RWPE2 (cell line): ENCODE measurements around the gene PDP2.
A peak's percentile ranks its signal among the peaks of the same experiment; 100 is the strongest.

ENCODE experiments used
- ATAC-seq: fragments of 200-7000 bp; cut with Tn5 transposase; 3 replicates; pipeline ENCODE4 v1.9.1; 2021; ENCODE audit warnings: low read depth
- DNase-seq: peaks from one replicate; pipeline ENCODE4 v3.0.0-alpha.2; 2020; ENCODE audit warnings: low spot score
- H3K27ac ChIP-seq: fragments of 450-650 bp; 2 replicates; pipeline ENCODE4 v1.5.1; 2017; ENCODE audit warnings: mild to moderate bottlenecking; ENCODE audit not compliant: poor library complexity, severe bottlenecking
- H3K27me3 ChIP-seq: fragments of 250-450 bp; sonication (Bioruptor Pico); 2 replicates; pipeline ENCODE4 v1.5.1; 2021; ENCODE audit warnings: mild to moderate bottlenecking, moderate library complexity; ENCODE audit not compliant: insufficient read depth, poor library complexity, severe bottlenecking
- H3K36me3 ChIP-seq: fragments of 250-450 bp; sonication (Bioruptor Pico); 2 replicates; pipeline ENCODE4 v1.5.1; 2020; ENCODE audit warnings: low read depth, mild to moderate bottlenecking, moderate library complexity
- H3K4me1 ChIP-seq: fragments of 250-450 bp; sonication (Bioruptor Pico); 2 replicates; pipeline ENCODE4 v1.5.1; 2021; ENCODE audit warnings: mild to moderate bottlenecking, moderate library complexity; ENCODE audit not compliant: insufficient read depth, poor library complexity, severe bottlenecking
- H3K4me3 ChIP-seq: fragments of 250-450 bp; sonication (Bioruptor Pico); 2 replicates; pipeline ENCODE4 v1.5.1; 2021; ENCODE audit warnings: mild to moderate bottlenecking, moderate library complexity; ENCODE audit not compliant: severe bottlenecking
- H3K9me3 ChIP-seq: fragments of 250-450 bp; sonication (Bioruptor Pico); 2 replicates; pipeline ENCODE4 v1.5.1; 2021; ENCODE audit warnings: mild to moderate bottlenecking, moderate library complexity; ENCODE audit not compliant: severe bottlenecking
- TF ChIP-seq, protein P1 (sequence below): fragments of 450-650 bp; IDR thresholded peaks from one replicate; pipeline ENCODE4 v1.5.1; 2017; ENCODE audit warnings: mild to moderate bottlenecking, moderate library complexity; ENCODE audit not compliant: poor library complexity, severe bottlenecking

PDP2 gene

DNA sequence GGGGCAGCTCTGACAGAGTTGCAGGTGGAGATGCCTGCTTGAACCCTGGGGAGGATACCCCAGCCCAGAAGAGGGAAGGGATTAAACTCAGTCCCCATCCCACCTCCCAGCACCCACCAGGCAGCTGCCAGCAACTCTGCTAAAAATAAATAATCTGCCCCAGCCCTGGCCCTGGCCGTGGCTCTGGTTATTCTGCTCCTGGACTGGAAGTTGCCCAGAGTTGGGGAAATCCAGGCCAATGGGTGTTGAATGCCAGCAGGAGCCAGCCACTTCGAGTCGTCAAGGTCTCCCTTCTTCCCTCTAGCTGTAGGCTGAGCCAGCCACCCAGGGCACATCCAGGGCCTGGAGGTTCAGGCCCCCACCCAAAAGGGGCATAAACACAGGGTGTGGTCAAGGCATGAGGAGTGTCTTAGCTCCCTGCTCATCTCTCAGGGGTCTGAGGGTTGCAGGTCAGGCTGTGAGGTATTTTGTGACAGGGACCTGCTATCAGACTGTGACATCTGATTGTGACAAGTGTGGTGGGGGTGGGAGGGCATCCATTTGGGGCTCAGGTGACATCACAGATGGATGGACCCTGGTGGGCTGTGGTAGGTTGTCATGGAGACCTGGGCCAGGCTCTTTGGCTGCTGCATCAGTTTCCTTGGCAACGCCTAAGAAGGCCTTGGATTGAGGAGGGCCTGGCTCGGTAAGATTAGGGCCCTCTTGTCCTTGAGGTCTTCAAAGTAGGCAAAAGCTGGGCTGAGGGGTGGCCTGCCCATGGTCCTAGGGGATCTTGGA, 46.0 kb downstream of the PDP2 start:
- H3K4me1 ChIP-seq = peaks cover 18% of the 10 kb centered on the region
- peaks cover 20% of the 10 kb centered on the region for H3K27me3 ChIP-seq
- no peak overlapping the region for H3K4me3 ChIP-seq
- TF ChIP-seq, protein P1, sequence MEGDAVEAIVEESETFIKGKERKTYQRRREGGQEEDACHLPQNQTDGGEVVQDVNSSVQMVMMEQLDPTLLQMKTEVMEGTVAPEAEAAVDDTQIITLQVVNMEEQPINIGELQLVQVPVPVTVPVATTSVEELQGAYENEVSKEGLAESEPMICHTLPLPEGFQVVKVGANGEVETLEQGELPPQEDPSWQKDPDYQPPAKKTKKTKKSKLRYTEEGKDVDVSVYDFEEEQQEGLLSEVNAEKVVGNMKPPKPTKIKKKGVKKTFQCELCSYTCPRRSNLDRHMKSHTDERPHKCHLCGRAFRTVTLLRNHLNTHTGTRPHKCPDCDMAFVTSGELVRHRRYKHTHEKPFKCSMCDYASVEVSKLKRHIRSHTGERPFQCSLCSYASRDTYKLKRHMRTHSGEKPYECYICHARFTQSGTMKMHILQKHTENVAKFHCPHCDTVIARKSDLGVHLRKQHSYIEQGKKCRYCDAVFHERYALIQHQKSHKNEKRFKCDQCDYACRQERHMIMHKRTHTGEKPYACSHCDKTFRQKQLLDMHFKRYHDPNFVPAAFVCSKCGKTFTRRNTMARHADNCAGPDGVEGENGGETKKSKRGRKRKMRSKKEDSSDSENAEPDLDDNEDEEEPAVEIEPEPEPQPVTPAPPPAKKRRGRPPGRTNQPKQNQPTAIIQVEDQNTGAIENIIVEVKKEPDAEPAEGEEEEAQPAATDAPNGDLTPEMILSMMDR = no peak
- H3K9me3 ChIP-seq = no peaks in the 10 kb centered on the region
- no peak for DNase-seq
- H3K36me3 ChIP-seq = no peaks in the 10 kb centered on the region
- H3K27ac ChIP-seq = no peak overlapping the region
- ATAC-seq = no peak

DNA sequence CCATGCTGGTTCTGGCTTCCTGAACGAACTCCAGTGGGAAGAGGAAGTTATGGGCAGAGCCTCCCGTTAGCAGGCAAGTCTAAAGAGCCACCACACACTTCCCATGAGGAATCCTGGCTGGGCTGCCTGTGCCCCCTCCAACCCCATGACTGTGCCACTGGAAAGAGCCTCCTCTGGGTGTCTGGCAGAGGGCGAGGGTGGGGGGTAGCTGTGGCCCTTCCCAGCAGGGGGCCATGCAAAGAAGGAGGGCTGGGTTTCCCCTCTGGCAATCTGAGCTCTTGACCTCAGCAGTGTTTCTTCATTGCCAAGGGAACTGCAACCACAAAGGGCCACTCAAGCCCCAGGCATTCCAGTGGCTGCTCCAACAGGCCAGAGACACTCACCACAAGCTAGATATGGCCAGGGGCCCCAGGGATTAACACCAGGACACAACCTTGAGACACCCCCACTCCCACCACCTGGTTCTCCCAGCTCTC, 46.7 kb downstream of the PDP2 start:
- peaks cover 20% of the 10 kb centered on the region for H3K27me3 ChIP-seq
- H3K9me3 ChIP-seq = no peaks in the 10 kb centered on the region
- ATAC-seq = peak; percentile 56
- H3K4me3 ChIP-seq = no peak overlapping the region
- no peak overlapping the region for H3K27ac ChIP-seq
- H3K36me3 ChIP-seq = 0 out of 2 replicates have a peak, but pooled peaks cover 5% of the 10 kb centered on the region
- no peak for DNase-seq
- peaks cover 18% of the 10 kb centered on the region for H3K4me1 ChIP-seq
- TF ChIP-seq, protein P1 = no peak

DNA sequence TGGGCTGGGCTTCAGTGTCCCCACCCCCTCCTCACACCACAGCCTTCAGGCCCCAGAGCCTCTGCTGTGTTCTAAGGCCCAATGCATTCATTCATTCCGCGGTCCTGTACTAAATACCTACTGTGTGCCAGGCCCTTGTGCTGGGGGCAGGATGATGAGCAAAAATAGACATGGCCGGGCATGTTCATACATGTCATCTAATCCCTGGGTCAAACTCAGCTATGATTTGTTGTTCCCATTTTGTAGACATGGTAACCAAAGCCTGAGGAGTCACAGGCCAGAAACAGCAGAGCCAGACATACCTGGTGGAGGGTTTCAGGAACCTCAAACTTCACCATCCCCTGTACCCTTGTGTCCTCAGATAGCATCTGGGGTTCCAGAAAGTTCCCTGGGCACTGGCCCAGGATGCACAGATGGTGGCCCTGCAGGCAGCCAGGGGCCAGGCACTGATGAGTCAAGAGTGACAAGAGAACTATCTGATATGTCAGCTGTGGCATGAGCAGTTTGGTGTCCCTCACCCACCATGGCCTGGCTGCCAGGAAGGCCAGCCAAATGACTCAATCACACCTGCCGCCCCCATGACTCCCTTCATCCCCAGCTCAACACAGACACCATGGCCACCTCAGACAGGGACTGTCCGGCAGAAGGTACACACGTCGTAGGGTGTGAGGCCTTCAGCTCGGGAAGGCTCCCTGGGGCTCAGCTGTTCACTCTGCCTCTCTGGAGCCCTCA, 47.8 kb downstream of the PDP2 start:
- Histone ChIP-seq H3K4me1 (peaks cover 18% of the 10 kb centered on the region), H3K4me3 (no peak overlapping the region), H3K27ac (peak overlapping the region; percentile 2), H3K27me3 (peaks cover 20% of the 10 kb centered on the region), H3K9me3 (no peaks in the 10 kb centered on the region), H3K36me3 (peaks cover 7% of the 10 kb centered on the region; the same call in 1 of the 2 replicates)
- DNase-seq (no peak), ATAC-seq (no peak)
- TF ChIP-seq, protein P1 = no peak

DNA sequence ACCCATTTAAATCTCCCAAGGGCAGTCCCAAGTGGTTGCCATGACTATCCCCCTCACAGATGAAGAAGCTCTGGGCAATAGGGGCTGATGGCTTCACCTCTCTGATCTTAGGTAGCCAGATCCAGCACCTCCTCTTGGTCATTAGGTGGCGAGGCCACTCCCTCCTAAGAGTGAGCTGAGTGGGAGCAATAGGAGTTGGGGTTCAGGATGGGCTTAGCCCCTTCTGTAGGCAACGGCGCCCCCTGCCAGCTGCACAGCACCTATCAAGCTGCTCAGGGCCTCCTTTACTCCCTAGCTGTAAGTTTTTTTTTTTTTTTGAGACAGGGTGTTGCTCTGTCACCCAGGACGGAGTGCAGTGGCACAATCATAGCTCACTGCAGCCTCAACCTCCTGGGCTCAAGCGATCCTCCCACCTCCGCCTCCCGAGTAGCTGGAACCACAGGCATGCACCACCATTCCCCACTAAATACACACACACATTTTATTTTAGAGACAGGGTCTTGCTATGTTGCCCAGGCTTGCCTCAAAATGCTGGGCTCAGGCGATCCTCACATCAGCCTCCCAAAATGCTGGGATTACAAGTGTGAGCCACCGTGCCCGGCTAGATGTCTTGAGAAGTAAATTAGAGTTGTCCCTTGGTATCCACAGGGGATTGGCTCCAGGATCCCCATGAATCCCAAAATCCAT, 48.5 kb downstream of the PDP2 start:
- H3K4me1 ChIP-seq = peaks cover 22% of the 10 kb centered on the region
- no peaks in the 10 kb centered on the region for H3K9me3 ChIP-seq
- no peak overlapping the region for H3K4me3 ChIP-seq
- TF ChIP-seq, protein P1 = peak; percentile 16
- peaks cover 20% of the 10 kb centered on the region for H3K27me3 ChIP-seq
- peak overlapping the region; percentile 2 for H3K27ac ChIP-seq
- H3K36me3 ChIP-seq = peaks cover 7% of the 10 kb centered on the region; the same call in 1 of the 2 replicates
- no peak for ATAC-seq
- DNase-seq = no peak
